ENCODE results near the gene FAM219A.

FAM219A gene, protein sequence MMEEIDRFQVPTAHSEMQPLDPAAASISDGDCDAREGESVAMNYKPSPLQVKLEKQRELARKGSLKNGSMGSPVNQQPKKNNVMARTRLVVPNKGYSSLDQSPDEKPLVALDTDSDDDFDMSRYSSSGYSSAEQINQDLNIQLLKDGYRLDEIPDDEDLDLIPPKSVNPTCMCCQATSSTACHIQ

DNA sequence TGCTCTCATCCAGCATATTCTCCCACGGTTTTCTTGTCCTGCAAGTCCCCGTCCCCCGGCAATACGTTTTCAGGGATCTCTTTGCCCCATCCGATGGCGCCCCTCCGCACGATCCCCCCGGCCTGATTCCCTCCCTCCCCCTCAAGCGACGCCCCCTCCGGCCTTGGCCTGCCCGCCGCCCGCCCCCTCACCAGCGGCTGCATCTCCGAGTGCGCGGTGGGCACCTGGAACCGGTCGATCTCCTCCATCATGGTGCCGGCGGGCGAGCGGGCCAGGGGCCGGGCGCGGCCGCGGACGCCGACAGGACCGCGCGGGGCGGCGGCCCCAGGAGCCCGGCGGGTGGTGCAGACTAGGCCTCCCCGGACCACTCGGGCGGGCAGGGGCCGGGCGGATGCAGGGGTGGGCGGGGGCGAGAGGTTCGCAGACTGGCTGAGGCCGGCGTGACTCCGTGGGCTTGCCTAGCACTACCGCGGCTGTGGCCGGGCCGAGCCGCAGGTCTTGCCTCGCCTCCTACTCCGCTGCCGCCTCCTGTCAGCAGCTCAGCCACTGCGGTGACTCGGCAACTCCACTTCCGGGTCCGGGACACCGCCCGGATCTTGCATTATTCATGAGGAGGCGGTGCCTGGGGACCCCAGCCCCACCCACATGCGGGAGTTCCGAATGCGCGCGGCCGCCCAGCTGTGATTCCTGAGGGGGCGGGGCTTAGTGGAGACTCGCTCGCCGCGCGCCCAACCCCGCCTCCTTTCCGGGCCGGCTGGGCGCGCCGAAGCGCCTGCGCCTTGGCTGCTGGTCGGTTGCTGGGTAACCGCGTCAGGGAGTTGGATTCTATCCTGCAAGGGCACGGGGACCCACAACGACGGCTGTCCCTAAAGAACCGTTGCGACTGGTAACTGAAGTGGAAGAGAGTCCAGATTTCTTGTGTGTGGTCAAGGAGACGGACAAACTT lies at the start of gene FAM219A, which contains the start of gene DNAI1:
Gene FAM219A, minus strand, starts transcription at position 558 of the 946 bp plus-strand sequence. Its CDS starts 307 bp downstream, at position 251.
Gene DNAI1, plus strand, starts transcription at position 793 of the 946 bp plus-strand sequence. CDS start 201 bp downstream, outside the sequence.
- peak; percentile 98 for DNase-seq

- no peak for DNase-seq
Observed at GRCh38 chr9:34507966-34508365, 49.6 kb upstream of the FAM219A start.

DNA sequence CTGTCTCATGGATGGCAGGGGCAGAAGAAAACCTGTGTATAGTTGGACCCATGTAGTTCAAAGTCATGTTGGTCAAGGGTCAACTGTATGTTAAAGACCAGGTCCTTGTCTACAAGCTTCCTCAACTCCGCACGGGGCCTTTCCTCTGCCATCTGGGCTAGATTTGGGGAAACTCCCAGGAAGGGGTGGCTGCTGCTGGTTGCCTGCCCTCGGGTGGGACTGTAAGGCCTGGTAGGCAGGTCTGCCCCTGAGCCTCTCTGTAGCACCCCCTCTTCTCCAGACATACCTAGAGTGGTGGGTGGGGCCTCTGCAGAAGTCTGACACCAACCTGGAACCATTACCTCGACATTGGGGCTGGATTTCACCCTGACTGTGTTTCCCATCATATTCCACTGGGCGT lies 49.2 kb upstream of the FAM219A start:
- DNase-seq: no peak

- no peak for DNase-seq
Observed at GRCh38 chr9:34506623-34507022, 48.3 kb upstream of the FAM219A start.

GRCh38 chr9:34505370-34506120 lies 47.2 kb upstream of the FAM219A start:
- no peak for DNase-seq

DNA sequence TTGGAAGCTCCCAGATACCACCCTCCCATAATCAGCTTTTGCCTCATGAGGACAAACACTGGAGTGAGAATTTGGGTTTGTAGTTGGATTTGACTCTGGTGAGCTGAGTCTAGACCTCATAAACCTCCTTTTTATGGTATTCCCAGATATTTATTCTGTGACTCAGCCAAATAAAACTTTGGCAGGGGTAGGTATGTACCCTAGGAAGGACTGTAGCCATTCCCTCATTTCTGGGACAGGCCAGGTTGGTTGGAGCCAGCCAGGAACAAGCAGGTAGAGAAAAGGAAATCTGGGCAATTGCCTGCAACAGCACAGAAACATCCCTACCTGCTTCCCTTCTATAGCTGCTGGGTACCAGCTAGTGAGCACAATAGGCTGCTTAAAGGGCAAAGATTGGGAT lies 45.0 kb upstream of the FAM219A start:
- DNase-seq: no peak

GRCh38 chr9:34502891-34503290 lies 44.5 kb upstream of the FAM219A start:
- DNase-seq: no peak

GRCh38 chr9:34502471-34502870 lies 44.1 kb upstream of the FAM219A start:
- DNase-seq: no peak

DNA sequence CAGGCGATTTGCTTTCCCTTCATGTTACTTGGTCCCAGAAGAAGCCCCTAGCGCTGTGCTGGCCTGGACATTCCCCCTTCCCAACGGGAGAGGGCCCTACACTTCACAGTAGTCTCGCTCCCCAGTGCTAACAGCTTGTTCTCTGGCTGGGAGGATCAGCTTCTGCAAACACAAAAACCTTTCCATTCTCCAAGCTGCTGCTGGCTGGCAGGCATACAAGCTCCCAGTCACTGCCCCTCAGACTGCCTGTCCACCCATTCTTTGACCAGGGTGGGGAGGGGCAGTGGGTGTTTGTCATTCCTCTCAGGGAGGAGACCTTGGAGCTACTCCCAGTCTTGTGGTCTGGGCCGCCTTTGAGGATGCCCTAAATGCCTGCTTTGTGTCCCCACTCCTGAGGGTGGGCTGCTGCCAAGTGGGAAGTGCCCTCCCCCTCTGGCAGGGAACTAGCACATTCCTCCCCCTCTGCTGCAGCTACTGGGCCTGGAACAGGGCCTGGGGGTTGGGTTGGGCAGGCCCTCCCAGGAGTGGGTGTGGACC lies 43.6 kb upstream of the FAM219A start:
- no peak for DNase-seq

DNA sequence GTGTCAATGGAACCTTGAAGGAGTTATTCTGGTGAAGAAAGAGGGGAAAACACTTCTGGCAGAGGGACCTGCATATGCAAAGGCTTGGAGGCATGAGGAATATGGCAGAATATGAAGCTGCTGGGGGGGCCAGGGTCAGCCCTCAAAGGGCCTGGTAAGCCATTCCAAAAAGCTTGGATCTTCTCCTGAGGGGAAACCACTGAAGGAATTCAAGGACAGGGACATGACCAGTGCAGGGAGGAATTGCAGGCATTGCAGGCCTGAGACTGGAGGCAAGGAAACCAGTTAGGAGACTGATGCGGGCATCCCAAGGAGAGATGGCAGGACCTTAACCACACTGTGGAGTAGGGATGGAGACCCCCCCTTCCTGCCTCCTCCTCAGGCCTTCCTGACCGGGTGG lies 43.0 kb upstream of the FAM219A start:
- DNase-seq: no peak

DNA sequence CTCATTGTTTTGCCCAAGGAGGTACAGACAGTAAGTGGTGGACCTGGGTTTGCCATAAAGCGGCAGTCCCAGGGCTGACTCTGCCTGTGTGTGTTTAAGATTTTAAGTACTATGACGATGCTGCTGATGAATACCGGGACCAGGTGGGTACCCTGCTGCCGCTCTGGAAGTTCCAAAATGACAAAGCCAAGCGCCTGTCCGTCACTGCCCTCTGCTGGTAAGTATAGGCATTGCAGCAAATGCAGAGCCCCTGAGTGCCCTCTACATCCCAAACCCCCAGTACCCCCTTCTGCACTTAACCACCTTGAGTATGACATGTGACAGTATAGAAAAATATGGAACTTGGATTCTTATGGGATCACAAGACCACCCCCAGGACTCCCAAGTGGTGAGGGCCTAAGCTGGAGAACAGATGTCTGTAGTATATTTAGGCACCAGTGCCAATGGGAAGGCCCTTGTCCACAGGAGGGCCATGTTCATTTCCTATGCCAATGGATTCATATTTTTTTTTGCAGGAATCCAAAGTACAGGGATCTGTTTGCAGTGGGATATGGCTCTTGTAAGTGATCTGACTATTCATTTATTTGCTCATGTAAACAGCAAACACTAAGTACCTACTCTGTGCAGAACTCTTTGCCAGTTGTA lies 42.4 kb upstream of the FAM219A start:
- peak; percentile 64 for DNase-seq

- DNase-seq: no peak
Observed at GRCh38 chr9:34499076-34499475, 40.7 kb upstream of the FAM219A start.

GRCh38 chr9:34498553-34498952 lies 40.2 kb upstream of the FAM219A start:
- DNase-seq: peak; percentile 42

GRCh38 chr9:34496149-34496712 lies 37.9 kb upstream of the FAM219A start:
- DNase-seq: no peak

- no peak for DNase-seq
Observed at GRCh38 chr9:34493972-34494535, 35.7 kb upstream of the FAM219A start.

DNA sequence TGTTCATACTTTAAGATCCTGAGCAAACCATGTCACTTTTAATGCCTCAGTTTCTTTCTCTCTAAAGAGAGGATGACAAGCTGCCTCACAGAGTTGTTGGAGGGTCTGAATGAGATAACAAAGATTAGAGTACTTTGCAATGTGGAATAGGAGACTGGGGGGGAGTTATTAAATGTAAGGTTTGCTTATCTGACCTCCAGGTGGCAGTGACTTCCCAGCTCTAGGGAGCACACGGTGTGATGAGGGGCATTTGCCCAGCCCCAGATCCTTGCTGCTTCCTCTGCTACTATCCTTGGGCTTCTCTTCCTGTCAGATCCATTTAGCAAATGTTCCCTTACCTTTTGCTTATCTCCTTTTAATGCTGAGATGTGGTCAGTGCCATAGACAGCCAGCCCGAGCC lies 33.7 kb upstream of the FAM219A start:
- DNase-seq: no peak

GRCh38 chr9:34491596-34491995 lies 33.2 kb upstream of the FAM219A start:
- DNase-seq: no peak

- DNase-seq: no peak
Observed at GRCh38 chr9:34490760-34491159, 32.4 kb upstream of the FAM219A start.

GRCh38 chr9:34490360-34490759 lies 32.0 kb upstream of the FAM219A start:
- no peak for DNase-seq

- DNase-seq: no peak
Observed at GRCh38 chr9:34486572-34486971, 28.2 kb upstream of the FAM219A start.

DNA sequence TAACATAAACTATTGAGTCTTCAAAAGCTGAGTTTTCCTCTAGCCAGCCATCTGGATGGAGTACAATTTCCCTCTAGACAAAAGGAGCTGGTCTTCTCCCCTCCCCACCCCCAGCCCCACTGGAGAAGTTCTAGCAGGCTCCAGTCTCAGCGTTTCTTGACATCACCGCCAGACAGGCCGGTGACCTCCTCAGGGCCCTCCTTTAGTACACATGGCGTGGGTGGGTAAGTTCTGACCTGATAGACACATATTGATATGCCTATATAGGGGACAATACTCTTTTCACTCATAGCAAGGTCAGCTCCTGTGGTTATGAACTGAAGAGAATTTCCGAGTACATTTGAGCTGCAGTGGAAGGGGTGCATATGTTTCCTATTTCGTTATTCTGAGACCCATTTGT lies 27.5 kb upstream of the FAM219A start:
- no peak for DNase-seq

DNA sequence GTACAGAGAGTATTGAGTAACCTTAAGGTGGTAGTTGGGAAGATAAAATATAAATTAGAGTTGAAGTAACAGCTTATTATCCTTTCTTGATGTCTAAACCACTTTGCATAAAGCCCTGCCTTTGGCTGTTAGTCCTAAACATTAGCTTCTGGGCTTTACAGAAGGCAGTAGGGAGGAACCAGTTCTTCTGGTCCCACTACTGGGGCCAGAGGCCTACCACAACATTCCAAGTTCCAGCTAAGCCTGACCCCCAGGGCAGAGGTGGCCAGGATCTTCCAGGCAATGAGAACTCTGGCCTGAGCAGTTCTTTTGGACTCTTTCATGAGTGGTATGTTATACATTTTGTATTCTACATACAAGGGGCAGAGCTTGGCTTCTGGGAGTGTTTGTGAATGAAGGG lies 26.3 kb upstream of the FAM219A start:
- no peak for DNase-seq
